Tibial nerve (tissue), 4 donors: ENCODE results near the gene KDR. TPM values are rescaled to one million over a fixed set of nuclear protein-coding genes. Genes with fewer than 3 reads are reported as not detected.

ENCODE experiments used
- DNase-seq, 2 donors: peaks; one replicate each; pipeline ENCODE4 v3.0.0-alpha.2; 2019; ENCODE audit warnings: low spot score in 2 of 2
- H3K27ac ChIP-seq, 4 donors: fragments of 200-600 bp; sonication (generic) in 3 of 4; one replicate each; pipeline ENCODE4 v1.5.1; 2017 to 2019; ENCODE audit warnings: mild to moderate bottlenecking in 1 of 4
- H3K27me3 ChIP-seq, 2 donors: fragments of 200-600 bp; sonication (generic) in 1 of 2; one replicate each; pipeline versions ENCODE4 v1.5.1 to v1.6.0; 2017 to 2019
- H3K36me3 ChIP-seq, 3 donors: fragments of 200-600 bp; sonication (generic); one replicate each; pipeline ENCODE4 v1.5.1; 2018 to 2019
- H3K4me1 ChIP-seq, 4 donors: fragments of 200-600 bp; sonication (generic) in 3 of 4; one replicate each; pipeline ENCODE4 v1.5.1; 2017 to 2019
- H3K4me3 ChIP-seq, 4 donors: fragments of 200-600 bp; sonication (generic) in 3 of 4; one replicate each; pipeline ENCODE4 v1.5.1; 2017 to 2019; ENCODE audit warnings: mild to moderate bottlenecking in 1 of 4, moderate library complexity in 1 of 4
- H3K9me3 ChIP-seq, 4 donors: fragments of 200-600 bp; sonication (generic) in 3 of 4; one replicate each; pipeline ENCODE4 v1.5.1; 2017 to 2019
- CTCF ChIP-seq, 5 experiments: fragments of 200-600 bp in 3 of 5; fragments of 450-650 bp in 2 of 5; sonication (generic) in 3 of 5; IDR thresholded peaks; one replicate each; pipeline ENCODE4 v1.5.1; 2016 to 2019; ENCODE audit warnings: antibody characterized with exemption in 5 of 5, mild to moderate bottlenecking in 3 of 5, moderate library complexity in 2 of 5
- EP300 ChIP-seq, 2 donors: sonication (generic); formaldehyde crosslinking; IDR thresholded peaks; one replicate each; pipeline ENCODE4 v1.6.1; 2017; ENCODE audit warnings: antibody characterized with exemption in 2 of 2, mild to moderate bottlenecking in 1 of 2
- POLR2A ChIP-seq, 2 donors: fragments of 450-650 bp; IDR thresholded peaks; one replicate each; pipeline ENCODE4 v1.6.1; 2017; ENCODE audit warnings: antibody characterized with exemption in 2 of 2, mild to moderate bottlenecking in 2 of 2, moderate library complexity in 2 of 2
- whole genome bisulfite sequencing, 2 donors: methylation state at CpG; one replicate each; pipeline ENCODE4 v1.1.5; 2018; 5-methylcytosine and 5-hydroxymethylcytosine counted together
- total RNA-seq, 4 donors: library from RNA; depleted of rRNA; stranded (reverse); fragments of >200 nt; gene quantifications; one replicate each; pipeline ENCODE4 v1.1.0, GENCODE V29; 2016

Gene KDR
- total RNA-seq, 4 donors from 2014 or later, result 28.8 to 85.7 (median 74.6) TPM

GRCh38 chr4:55154933-55155332, 29.5 kb upstream of the KDR start:
- Histone ChIP-seq H3K36me3 (no peaks in the 10 kb centered on the region), H3K9me3 (peaks cover 0 to 7% (median 0%) of the 10 kb centered on the region in 4 donors), H3K27me3 (peaks cover 0 to 4% of the 10 kb centered on the region in 2 donors), H3K4me1 (peaks cover 0 to 7% (median 0%) of the 10 kb centered on the region in 4 donors), H3K4me3 (no peak overlapping the region), H3K27ac (no peak overlapping the region)
- TF ChIP-seq EP300 (IDR thresholded peaks at IDR 0.05) (no peak), CTCF (IDR thresholded peaks at IDR 0.05) (no peak), POLR2A (IDR thresholded peaks at IDR 0.05) (no peak)
- 97% methylated on average over 1 of the region's 1 CpG for WGBS, 2 donors
- no peak for DNase-seq

GRCh38 chr4:55154290-55154880, 29.0 kb upstream of the KDR start:
- no peaks in the 10 kb centered on the region for H3K36me3 ChIP-seq
- H3K4me3 ChIP-seq, result no peak overlapping the region
- H3K27ac ChIP-seq, result no peak overlapping the region
- no peak for TF ChIP-seq EP300 (IDR thresholded peaks at IDR 0.05)
- TF ChIP-seq CTCF (IDR thresholded peaks at IDR 0.05), result no peak
- no peak for TF ChIP-seq POLR2A (IDR thresholded peaks at IDR 0.05)
- DNase-seq, result no peak
- H3K4me1 ChIP-seq, result peaks cover 0 to 7% (median 0%) of the 10 kb centered on the region in 4 donors
- 53 to 57% methylated on average over 5 of the region's 5 CpGs for WGBS, 2 donors
- H3K27me3 ChIP-seq, result peaks cover 0 to 4% of the 10 kb centered on the region in 2 donors
- H3K9me3 ChIP-seq, result peaks cover 0 to 7% (median 0%) of the 10 kb centered on the region in 4 donors

GRCh38 chr4:55143858-55144257, 18.5 kb upstream of the KDR start:
- 54 to 55% methylated on average over 2 of the region's 2 CpGs for WGBS, 2 donors
- H3K4me1 ChIP-seq, result no peaks in the 10 kb centered on the region

GRCh38 chr4:55138367-55138766, 13.0 kb upstream of the KDR start:
- TF ChIP-seq POLR2A (IDR thresholded peaks at IDR 0.05) (no peak), EP300 (IDR thresholded peaks at IDR 0.05) (no peak), CTCF (IDR thresholded peaks at IDR 0.05) (no peak)
- H3K36me3 ChIP-seq, result no peaks in the 10 kb centered on the region
- H3K4me3 ChIP-seq, result no peak overlapping the region
- no peaks in the 10 kb centered on the region for H3K27me3 ChIP-seq
- H3K9me3 ChIP-seq, result no peaks in the 10 kb centered on the region
- DNase-seq, result no peak
- no peak overlapping the region for H3K27ac ChIP-seq
- H3K4me1 ChIP-seq, result no peaks in the 10 kb centered on the region
- 68 to 71% methylated on average over 4 of the region's 4 CpGs for WGBS, 2 donors

More at GRCh38 chr4:55143858-55144257, 18.5 kb upstream of the KDR start:
- no peak overlapping the region for H3K4me3 ChIP-seq
- no peaks in the 10 kb centered on the region for H3K36me3 ChIP-seq
- no peak for TF ChIP-seq EP300 (IDR thresholded peaks at IDR 0.05)
- no peak for TF ChIP-seq CTCF (IDR thresholded peaks at IDR 0.05)
- no peak for TF ChIP-seq POLR2A (IDR thresholded peaks at IDR 0.05)
- DNase-seq, result no peak
- H3K9me3 ChIP-seq, result no peaks in the 10 kb centered on the region
- no peaks in the 10 kb centered on the region for H3K27me3 ChIP-seq
- H3K27ac ChIP-seq, result no peak overlapping the region

GRCh38 chr4:55136634-55137033, 11.2 kb upstream of the KDR start:
- no peak overlapping the region for H3K4me3 ChIP-seq
- 87% methylated on average over 2 of the region's 2 CpGs for WGBS, 2 donors
- TF ChIP-seq POLR2A (IDR thresholded peaks at IDR 0.05) (no peak), CTCF (IDR thresholded peaks at IDR 0.05) (no peak), EP300 (IDR thresholded peaks at IDR 0.05) (no peak)
- DNase-seq, result no peak
- H3K36me3 ChIP-seq, result no peaks in the 10 kb centered on the region
- H3K27me3 ChIP-seq, result no peaks in the 10 kb centered on the region
- H3K27ac ChIP-seq, result no peak overlapping the region
- no peaks in the 10 kb centered on the region for H3K4me1 ChIP-seq
- H3K9me3 ChIP-seq, result no peaks in the 10 kb centered on the region
